ENCODE data around the gene CCBE1. TPM values are rescaled to one million over a fixed set of nuclear protein-coding genes. Genes with fewer than 3 reads are reported as not detected.

Gene CCBE1
- polyA plus RNA-seq, 1 donor from 2014 or later = not detected

DNA sequence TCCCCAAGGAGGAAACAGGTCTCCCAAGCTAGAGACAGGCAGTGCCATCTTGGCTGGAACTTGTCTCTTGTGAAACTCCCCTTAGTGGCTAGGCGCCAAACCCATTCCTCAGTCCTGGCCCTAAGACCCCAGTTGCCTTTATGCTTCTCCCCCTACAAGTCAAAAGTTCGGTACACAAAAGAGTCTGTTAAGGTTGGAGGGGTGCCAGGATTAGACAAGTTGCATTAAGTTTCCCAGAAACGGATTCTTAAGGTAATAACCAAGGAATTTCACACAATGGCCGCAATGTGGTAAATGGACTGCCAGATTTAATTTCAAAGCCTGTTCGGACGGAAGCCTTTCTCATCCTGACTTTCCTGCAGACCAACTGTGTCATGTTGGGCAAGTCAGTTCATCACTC is 80.7 kb downstream of the CCBE1 start:
- no peak overlapping the region for H3K4me3 Mint-ChIP-seq
- H3K9me3 Mint-ChIP-seq = peaks cover 0 to 4% (median 0%) of the 10 kb centered on the region in 3 donors
- H3K27me3 Mint-ChIP-seq = peaks cover 7% of the 10 kb centered on the region
- no peaks in the 10 kb centered on the region for H3K4me1 Mint-ChIP-seq
- H3K36me3 Mint-ChIP-seq = no peaks in the 10 kb centered on the region
- H3K27ac Mint-ChIP-seq = no peak overlapping the region

GRCh38 chr18:59613903-59614302 is 83.3 kb downstream of the CCBE1 start:
- peaks cover 5% of the 10 kb centered on the region for H3K27me3 Mint-ChIP-seq
- no peaks in the 10 kb centered on the region for H3K36me3 Mint-ChIP-seq
- no peak overlapping the region for H3K27ac Mint-ChIP-seq
- peaks cover 0 to 4% (median 0%) of the 10 kb centered on the region in 3 donors for H3K9me3 Mint-ChIP-seq
- H3K4me1 Mint-ChIP-seq = no peaks in the 10 kb centered on the region
- no peak overlapping the region for H3K4me3 Mint-ChIP-seq

GRCh38 chr18:59612381-59612780 is 84.8 kb downstream of the CCBE1 start:
- Mint-ChIP-seq H3K27me3 (peaks cover 5% of the 10 kb centered on the region), H3K27ac (no peak overlapping the region), H3K9me3 (peaks cover 0 to 4% (median 0%) of the 10 kb centered on the region in 3 donors), H3K4me1 (no peaks in the 10 kb centered on the region), H3K4me3 (no peak overlapping the region), H3K36me3 (no peaks in the 10 kb centered on the region)

GRCh38 chr18:59610546-59611140 is 86.6 kb downstream of the CCBE1 start:
- Mint-ChIP-seq H3K27ac (no peak overlapping the region), H3K4me1 (no peaks in the 10 kb centered on the region), H3K4me3 (no peak overlapping the region), H3K36me3 (no peaks in the 10 kb centered on the region), H3K27me3 (peaks cover 5% of the 10 kb centered on the region), H3K9me3 (peaks cover 0 to 4% (median 1%) of the 10 kb centered on the region in 3 donors)

- Mint-ChIP-seq H3K27me3 (peaks cover 5% of the 10 kb centered on the region), H3K27ac (no peak overlapping the region), H3K9me3 (peaks cover 0 to 2% (median 1%) of the 10 kb centered on the region in 3 donors), H3K4me1 (no peaks in the 10 kb centered on the region), H3K4me3 (no peak overlapping the region), H3K36me3 (no peaks in the 10 kb centered on the region)
Measured at GRCh38 chr18:59609654-59610053, 87.6 kb downstream of the CCBE1 start.

DNA sequence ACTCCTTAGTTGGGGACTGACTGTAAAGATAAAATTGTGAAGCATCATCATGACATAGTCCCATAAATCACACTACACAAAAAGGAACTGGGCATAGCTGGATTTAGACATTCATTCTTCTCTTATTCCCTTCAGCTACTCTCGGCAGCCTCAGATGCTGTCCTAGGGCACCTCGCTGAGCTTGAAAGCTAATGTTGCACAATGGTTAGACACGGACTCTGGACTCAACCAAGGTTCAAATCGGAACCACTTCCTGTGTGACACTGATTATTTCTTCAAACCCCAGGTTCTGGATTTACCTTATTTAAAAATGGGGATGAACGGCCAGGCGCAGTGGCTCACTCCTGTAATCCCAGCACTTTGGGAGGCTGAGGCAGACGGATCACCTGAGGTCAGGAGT is 89.8 kb downstream of the CCBE1 start:
- H3K4me3 Mint-ChIP-seq = no peak overlapping the region
- H3K9me3 Mint-ChIP-seq = peaks cover 0 to 1% (median 0%) of the 10 kb centered on the region in 3 donors
- no peaks in the 10 kb centered on the region for H3K4me1 Mint-ChIP-seq
- H3K27me3 Mint-ChIP-seq = peaks cover 5% of the 10 kb centered on the region
- H3K27ac Mint-ChIP-seq = no peak overlapping the region
- H3K36me3 Mint-ChIP-seq = no peaks in the 10 kb centered on the region

DNA sequence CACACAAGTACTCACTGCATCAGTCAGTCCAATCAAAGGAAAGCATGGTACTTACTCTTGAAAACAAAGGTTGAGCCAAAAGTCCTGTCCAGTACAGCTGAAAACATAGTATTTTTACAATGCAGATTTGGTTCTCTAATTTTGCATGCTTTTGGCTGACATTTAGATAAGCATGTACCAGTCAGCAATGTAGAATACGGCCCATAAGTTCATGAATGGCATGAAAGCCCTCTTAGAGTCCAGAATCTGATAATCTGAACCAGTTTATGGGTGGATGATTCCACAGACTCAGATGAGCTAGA is 90.2 kb downstream of the CCBE1 start:
- Mint-ChIP-seq H3K9me3 (peaks cover 0 to 1% (median 0%) of the 10 kb centered on the region in 3 donors), H3K4me1 (no peaks in the 10 kb centered on the region), H3K27me3 (peaks cover 5% of the 10 kb centered on the region), H3K36me3 (no peaks in the 10 kb centered on the region), H3K4me3 (no peak overlapping the region), H3K27ac (no peak overlapping the region)

DNA sequence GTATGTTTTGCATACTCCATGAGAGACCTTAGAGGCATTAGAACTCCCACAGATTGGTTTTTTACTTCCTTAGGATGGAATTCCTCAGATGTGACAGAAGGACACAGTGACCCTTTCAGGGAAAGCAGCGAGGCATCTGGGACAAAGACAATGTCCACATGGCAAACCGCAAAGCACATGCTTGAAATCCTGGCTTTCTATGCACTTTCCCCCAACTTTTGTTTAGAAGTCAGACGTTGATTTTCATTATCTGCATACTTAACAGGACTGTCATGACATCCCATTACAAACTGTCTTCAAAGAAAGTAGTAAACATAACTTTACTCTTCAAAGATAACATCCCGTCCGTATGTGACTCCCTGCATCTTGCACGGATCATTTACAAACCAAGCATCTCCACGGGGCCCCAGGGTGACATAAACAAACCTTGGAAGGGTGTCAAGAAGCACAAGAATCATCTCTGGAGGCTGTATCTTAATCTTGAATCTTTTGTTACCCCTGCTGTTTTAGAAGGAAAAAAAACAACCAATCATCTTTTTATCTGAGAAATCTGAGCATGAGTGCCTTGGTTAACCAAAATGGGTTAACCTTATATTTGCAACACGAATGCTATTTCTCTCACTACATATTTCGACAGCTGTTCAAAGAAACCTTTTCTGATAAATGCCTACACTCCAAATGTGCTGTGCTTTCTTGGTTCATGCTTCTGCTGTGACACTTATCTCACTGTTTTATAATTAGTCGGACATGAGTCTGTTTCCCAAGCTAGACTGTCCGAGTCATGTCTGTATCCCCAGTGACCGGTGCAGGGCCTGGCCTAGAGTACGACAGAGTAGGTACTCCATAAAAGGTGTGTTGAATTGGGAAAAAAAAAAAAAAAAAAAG is 90.8 kb downstream of the CCBE1 start:
- Mint-ChIP-seq H3K4me3 (no peak overlapping the region), H3K9me3 (peaks cover 0 to 1% (median 0%) of the 10 kb centered on the region in 3 donors), H3K27ac (no peak overlapping the region), H3K36me3 (no peaks in the 10 kb centered on the region), H3K4me1 (no peaks in the 10 kb centered on the region), H3K27me3 (peaks cover 6% of the 10 kb centered on the region)

DNA sequence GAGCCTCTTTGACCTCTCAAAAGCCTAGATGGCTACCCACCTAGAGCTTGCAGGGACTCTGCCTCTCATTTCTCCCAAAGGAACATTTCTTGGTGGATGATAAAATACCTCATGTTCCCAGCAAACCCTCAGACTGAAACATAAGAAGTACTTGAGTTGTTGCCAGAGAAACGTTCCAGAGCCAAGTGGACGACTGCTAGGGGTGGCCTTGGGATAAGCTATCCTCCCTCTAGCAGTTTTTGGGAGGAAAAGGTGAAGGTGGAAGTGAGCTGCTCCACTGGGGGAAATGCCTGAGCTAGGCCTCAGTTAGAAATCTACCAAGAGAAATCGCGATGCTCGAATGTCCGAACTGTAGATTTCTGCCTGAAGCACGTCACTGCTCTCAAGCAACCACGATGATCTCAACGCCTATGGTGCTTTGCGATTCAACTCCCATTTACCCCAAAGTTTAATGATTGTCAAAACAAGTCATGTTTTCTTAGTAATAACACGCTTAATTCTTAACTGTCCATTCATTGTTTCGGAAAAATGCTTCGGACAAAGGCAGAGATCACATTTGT is 91.5 kb downstream of the CCBE1 start:
- H3K4me1 Mint-ChIP-seq = no peaks in the 10 kb centered on the region
- H3K27ac Mint-ChIP-seq = no peak overlapping the region
- no peaks in the 10 kb centered on the region for H3K36me3 Mint-ChIP-seq

DNA sequence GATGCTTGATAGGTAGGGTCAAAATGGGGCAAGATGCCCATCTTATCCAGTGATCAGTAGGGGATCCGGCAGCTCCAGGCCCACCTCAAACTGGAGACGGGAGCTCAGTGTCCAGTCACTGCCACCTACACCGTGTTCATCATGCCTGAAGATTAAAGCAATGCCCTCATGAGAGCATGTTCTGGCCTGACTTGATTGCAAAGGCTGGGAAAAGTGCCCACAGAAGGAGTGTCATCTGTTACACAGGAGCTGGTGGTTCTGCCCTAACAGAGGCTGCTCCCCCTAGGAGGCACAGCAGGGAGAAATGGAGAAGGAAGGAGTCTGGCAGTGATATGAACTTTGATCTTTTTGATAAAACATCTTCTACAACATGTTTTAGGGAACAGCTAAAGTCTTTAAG is 92.3 kb downstream of the CCBE1 start:
- Mint-ChIP-seq H3K27me3 (peaks cover 3% of the 10 kb centered on the region), H3K4me3 (no peak overlapping the region), H3K36me3 (no peaks in the 10 kb centered on the region), H3K9me3 (peaks cover 0 to 2% (median 1%) of the 10 kb centered on the region in 3 donors), H3K27ac (no peak overlapping the region), H3K4me1 (no peaks in the 10 kb centered on the region)

More for the DNA sequence above, 91.5 kb downstream of the CCBE1 start:
- H3K27me3 Mint-ChIP-seq = peaks cover 4% of the 10 kb centered on the region
- no peak overlapping the region for H3K4me3 Mint-ChIP-seq
- H3K9me3 Mint-ChIP-seq = peaks cover 0 to 1% (median 0%) of the 10 kb centered on the region in 3 donors

- H3K4me3 Mint-ChIP-seq = no peak overlapping the region
- no peaks in the 10 kb centered on the region for H3K4me1 Mint-ChIP-seq
- H3K36me3 Mint-ChIP-seq = no peaks in the 10 kb centered on the region
- peaks cover 0 to 3% (median 0%) of the 10 kb centered on the region in 3 donors for H3K9me3 Mint-ChIP-seq
- H3K27ac Mint-ChIP-seq = no peak overlapping the region
- peaks cover 1% of the 10 kb centered on the region for H3K27me3 Mint-ChIP-seq
Measured at GRCh38 chr18:59597049-59597448, 100.2 kb downstream of the CCBE1 start.

DNA sequence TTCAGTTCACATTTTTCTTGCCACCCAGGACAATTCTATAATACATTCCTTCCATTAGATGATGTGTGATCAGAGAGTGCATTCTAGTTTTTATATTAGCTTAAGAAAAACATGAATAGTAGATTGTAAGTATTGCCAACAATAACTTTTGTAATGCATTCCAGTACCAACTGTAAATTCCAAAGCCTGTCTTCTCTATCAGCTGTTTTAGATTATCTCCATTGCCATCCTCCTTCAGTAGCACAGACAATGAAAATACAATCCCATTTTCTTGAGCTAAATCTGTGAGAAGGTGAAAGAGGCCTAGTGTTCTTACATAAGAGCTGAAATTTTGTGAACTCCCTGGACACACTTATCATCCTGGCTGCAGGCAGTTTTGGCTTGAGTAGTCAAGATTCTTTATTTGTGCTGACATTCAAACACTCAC is 103.9 kb downstream of the CCBE1 start:
- H3K9me3 Mint-ChIP-seq = peaks cover 0 to 1% (median 0%) of the 10 kb centered on the region in 3 donors
- no peaks in the 10 kb centered on the region for H3K27me3 Mint-ChIP-seq
- no peaks in the 10 kb centered on the region for H3K36me3 Mint-ChIP-seq
- no peak overlapping the region for H3K4me3 Mint-ChIP-seq
- H3K4me1 Mint-ChIP-seq = no peaks in the 10 kb centered on the region
- H3K27ac Mint-ChIP-seq = no peak overlapping the region

DNA sequence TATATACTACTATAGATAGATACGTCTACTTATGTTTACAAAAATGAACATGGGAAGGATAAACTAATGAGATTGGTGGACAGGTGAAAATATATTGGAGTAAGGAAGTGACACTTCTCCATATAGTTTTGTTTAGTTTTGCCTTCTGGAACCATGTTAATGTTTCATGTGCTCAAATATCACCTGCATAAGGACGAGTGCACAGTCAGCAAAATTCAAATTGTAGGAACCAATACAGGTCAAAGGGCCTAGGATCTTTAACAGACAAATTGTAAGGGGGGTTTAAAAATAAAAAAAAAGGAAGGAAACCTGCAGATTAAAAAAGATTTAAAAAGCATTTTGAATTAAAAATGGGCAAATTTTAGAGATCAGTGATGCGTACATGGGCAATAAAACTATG is 104.6 kb downstream of the CCBE1 start:
- no peaks in the 10 kb centered on the region for H3K36me3 Mint-ChIP-seq
- H3K27ac Mint-ChIP-seq = no peak overlapping the region
- peaks cover 0 to 1% (median 0%) of the 10 kb centered on the region in 3 donors for H3K9me3 Mint-ChIP-seq
- no peaks in the 10 kb centered on the region for H3K4me1 Mint-ChIP-seq
- H3K27me3 Mint-ChIP-seq = no peaks in the 10 kb centered on the region
- H3K4me3 Mint-ChIP-seq = no peak overlapping the region

GRCh38 chr18:59582395-59582794 is 114.8 kb downstream of the CCBE1 start:
- Mint-ChIP-seq H3K27ac (no peak overlapping the region), H3K36me3 (no peaks in the 10 kb centered on the region), H3K27me3 (no peaks in the 10 kb centered on the region), H3K4me3 (no peak overlapping the region), H3K4me1 (no peaks in the 10 kb centered on the region), H3K9me3 (peaks cover 0 to 5% (median 0%) of the 10 kb centered on the region in 3 donors)

GRCh38 chr18:59579509-59579908 is 117.7 kb downstream of the CCBE1 start:
- Mint-ChIP-seq H3K9me3 (peaks cover 2 to 7% (median 4%) of the 10 kb centered on the region in 3 donors), H3K4me1 (no peaks in the 10 kb centered on the region), H3K36me3 (no peaks in the 10 kb centered on the region), H3K27ac (no peak overlapping the region), H3K4me3 (no peak overlapping the region), H3K27me3 (no peaks in the 10 kb centered on the region)

DNA sequence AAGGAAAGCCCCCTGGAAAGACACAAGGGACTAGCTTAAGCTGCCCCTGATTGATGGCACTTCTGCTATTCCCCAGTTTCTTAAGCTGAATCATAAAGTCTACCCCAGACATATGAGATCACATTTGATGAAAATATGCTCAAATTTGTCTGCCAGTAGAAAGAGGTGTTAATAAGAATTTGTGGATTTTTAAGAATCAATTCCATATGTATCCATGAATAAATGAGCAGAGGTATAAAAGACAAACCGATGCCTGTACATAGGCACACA is 119.9 kb downstream of the CCBE1 start:
- H3K27me3 Mint-ChIP-seq = peaks cover 4% of the 10 kb centered on the region
- no peaks in the 10 kb centered on the region for H3K36me3 Mint-ChIP-seq
- no peak overlapping the region for H3K4me3 Mint-ChIP-seq
- peaks cover 2 to 7% (median 4%) of the 10 kb centered on the region in 3 donors for H3K9me3 Mint-ChIP-seq
- H3K27ac Mint-ChIP-seq = no peak overlapping the region
- no peaks in the 10 kb centered on the region for H3K4me1 Mint-ChIP-seq
